Left lobe of liver (tissue), 2 donors: Measurements from ENCODE around the gene MYRIP. TPM values are rescaled to one million over a fixed set of nuclear protein-coding genes. Genes with fewer than 3 reads are reported as not detected.
"Not testable (repeated sequence)": the region's sequence is repeated elsewhere in the genome, so short reads cannot be mapped to it uniquely, and the experiment has no call there.

Experiments
- ATAC-seq: fragments of 200-7000 bp; cut with Tn5 transposase; one replicate; pipeline ENCODE4 v1.9.1; 2020; ENCODE audit warnings: mild to moderate bottlenecking, moderate library complexity
- DNase-seq: peaks from one replicate; pipeline ENCODE4 v3.0.0-alpha.2; 2020; ENCODE audit warnings: low spot score
- total RNA-seq: library from RNA; stranded (reverse); gene quantifications from one replicate; pipeline ENCODE4 v1.2.1, GENCODE V29; 2021
- donor health status: DM: no; HTN: no; CAD: no; lungs with moderate emphysema.
- donor health status: DM: no; HTN: yes; CAD: no.

MYRIP gene
- total RNA-seq, 1 donor from 2014 or later, result 12.7 TPM

GRCh38 chr3:40021338-40021737 lies 211.9 kb downstream of the MYRIP start:
- ATAC-seq (no peak), DNase-seq (no peak)

- no peak for DNase-seq
- no peak for ATAC-seq
These were observed 213.0 kb downstream of the MYRIP start for GRCh38 chr3:40022297-40022827.

- DNase-seq (no peak), ATAC-seq (no peak)
These were observed 215.1 kb downstream of the MYRIP start for GRCh38 chr3:40024526-40024925.

GRCh38 chr3:40025892-40026291 lies 216.5 kb downstream of the MYRIP start:
- not testable (repeated sequence) for DNase-seq, ATAC-seq

GRCh38 chr3:40035177-40035576 lies 225.8 kb downstream of the MYRIP start:
- ATAC-seq (no peak), DNase-seq (no peak)

GRCh38 chr3:40037582-40037981 lies 228.2 kb downstream of the MYRIP start:
- ATAC-seq (no peak), DNase-seq (no peak)

GRCh38 chr3:40042752-40043443 lies 233.5 kb downstream of the MYRIP start:
- no peak for ATAC-seq

GRCh38 chr3:40043444-40043755 lies 234.0 kb downstream of the MYRIP start:
- DNase-seq (no peak), ATAC-seq (no peak)

More at GRCh38 chr3:40042752-40043443, 233.5 kb downstream of the MYRIP start:
- DNase-seq, result no peak

GRCh38 chr3:40044487-40044886 lies 235.1 kb downstream of the MYRIP start:
- ATAC-seq (no peak), DNase-seq (no peak)

GRCh38 chr3:40045051-40045450 lies 235.6 kb downstream of the MYRIP start:
- DNase-seq (no peak), ATAC-seq (no peak)

GRCh38 chr3:40046149-40046548 lies 236.7 kb downstream of the MYRIP start:
- no peak for ATAC-seq

GRCh38 chr3:40047406-40047805 lies 238.0 kb downstream of the MYRIP start:
- DNase-seq (no peak), ATAC-seq (no peak)

More at GRCh38 chr3:40046149-40046548, 236.7 kb downstream of the MYRIP start:
- no peak for DNase-seq

GRCh38 chr3:40053663-40054062 lies 244.3 kb downstream of the MYRIP start:
- DNase-seq, result no peak
- no peak for ATAC-seq

- ATAC-seq (no peak), DNase-seq (no peak)
These were observed 245.3 kb downstream of the MYRIP start for GRCh38 chr3:40054568-40055222.

- ATAC-seq (no peak), DNase-seq (no peak)
These were observed 246.0 kb downstream of the MYRIP start for GRCh38 chr3:40055361-40055760.

GRCh38 chr3:40055956-40056355 lies 246.5 kb downstream of the MYRIP start:
- ATAC-seq (no peak), DNase-seq (no peak)

- no peak for ATAC-seq
- DNase-seq, result no peak
These were observed 247.7 kb downstream of the MYRIP start for GRCh38 chr3:40057077-40057476.

- no peak for ATAC-seq
- no peak for DNase-seq
These were observed 248.4 kb downstream of the MYRIP start for GRCh38 chr3:40057786-40058185.

- DNase-seq (no peak), ATAC-seq (no peak)
These were observed 259.2 kb downstream of the MYRIP start for GRCh38 chr3:40068636-40069035.

GRCh38 chr3:40070816-40071215 lies 261.4 kb downstream of the MYRIP start:
- ATAC-seq, result no peak
- no peak for DNase-seq

- DNase-seq, result no peak
- no peak for ATAC-seq
These were observed 262.4 kb downstream of the MYRIP start for GRCh38 chr3:40071683-40072238.
